ENCODE results near the gene BCAN. TPM values are rescaled to one million over a fixed set of nuclear protein-coding genes. Genes with fewer than 3 reads are reported as not detected.

BCAN gene
- total and polyA plus RNA-seq, 4 donors = 181 to 1,252 (median 607) TPM

DNA sequence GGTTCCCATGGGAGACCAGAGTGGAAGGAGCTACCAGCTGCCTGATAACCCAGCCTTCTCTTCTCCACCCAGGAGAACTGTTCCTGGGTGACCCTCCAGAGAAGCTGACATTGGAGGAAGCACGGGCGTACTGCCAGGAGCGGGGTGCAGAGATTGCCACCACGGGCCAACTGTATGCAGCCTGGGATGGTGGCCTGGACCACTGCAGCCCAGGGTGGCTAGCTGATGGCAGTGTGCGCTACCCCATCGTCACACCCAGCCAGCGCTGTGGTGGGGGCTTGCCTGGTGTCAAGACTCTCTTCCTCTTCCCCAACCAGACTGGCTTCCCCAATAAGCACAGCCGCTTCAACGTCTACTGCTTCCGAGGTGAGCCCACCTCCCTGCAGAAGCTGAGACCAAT lies 6.6 kb downstream of the BCAN start:
- H3K4me3 ChIP-seq (ENCODE audit: low read depth, low read length) = no peak overlapping the region
- 84% methylated on average over 10 of the region's 10 CpGs for WGBS (ENCODE audit: insufficient coverage)
- H3K4me1 ChIP-seq (ENCODE audit: control insufficient read depth, insufficient read depth, low read length) = peaks cover 79% of the 10 kb centered on the region
- no peaks in the 10 kb centered on the region for H3K9me3 ChIP-seq (ENCODE audit: control insufficient read depth, insufficient read depth, low read length)
- H3K36me3 ChIP-seq (ENCODE audit: control insufficient read depth, insufficient read depth, low read length) = peaks cover 76% of the 10 kb centered on the region
- no peak overlapping the region for H3K27ac ChIP-seq (ENCODE audit: low read depth, low read length)
- DNase-seq (ENCODE audit: low read depth in 4 of 6, low spot score in 6 of 6) = no peak
- peaks cover 9% of the 10 kb centered on the region for H3K27me3 ChIP-seq (ENCODE audit: control insufficient read depth, insufficient read depth, low read length)

DNA sequence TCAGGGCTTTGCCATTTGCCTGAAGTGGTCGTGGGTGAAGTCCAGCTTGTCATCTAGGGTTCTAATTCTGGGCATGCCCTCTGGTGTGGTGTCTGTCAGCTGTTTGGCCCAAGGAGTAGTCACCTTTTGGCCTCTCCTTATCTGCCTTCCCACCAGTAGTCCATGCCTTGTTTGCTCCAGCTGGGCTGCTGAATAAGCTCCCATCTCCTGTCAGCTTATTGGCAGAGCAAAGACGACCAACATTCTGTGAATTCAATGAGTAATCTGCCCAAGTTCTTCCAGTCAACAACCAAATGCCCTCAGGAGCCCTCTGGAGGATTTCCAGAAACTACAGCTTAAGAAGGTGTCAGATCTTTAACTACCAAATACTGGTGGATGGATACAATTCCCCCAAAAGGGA lies 7.0 kb downstream of the BCAN start:
- H3K4me3 ChIP-seq (ENCODE audit: low read depth, low read length) = no peak overlapping the region
- no peak overlapping the region for H3K27ac ChIP-seq (ENCODE audit: low read depth, low read length)
- peaks cover 75% of the 10 kb centered on the region for H3K4me1 ChIP-seq (ENCODE audit: control insufficient read depth, insufficient read depth, low read length)
- H3K9me3 ChIP-seq (ENCODE audit: control insufficient read depth, insufficient read depth, low read length) = no peaks in the 10 kb centered on the region
- DNase-seq (ENCODE audit: low read depth in 4 of 6, low spot score in 6 of 6) = no peak
- peaks cover 80% of the 10 kb centered on the region for H3K36me3 ChIP-seq (ENCODE audit: control insufficient read depth, insufficient read depth, low read length)
- WGBS (ENCODE audit: insufficient coverage) = 42% methylated on average over 2 of the region's 2 CpGs
- peaks cover 9% of the 10 kb centered on the region for H3K27me3 ChIP-seq (ENCODE audit: control insufficient read depth, insufficient read depth, low read length)

DNA sequence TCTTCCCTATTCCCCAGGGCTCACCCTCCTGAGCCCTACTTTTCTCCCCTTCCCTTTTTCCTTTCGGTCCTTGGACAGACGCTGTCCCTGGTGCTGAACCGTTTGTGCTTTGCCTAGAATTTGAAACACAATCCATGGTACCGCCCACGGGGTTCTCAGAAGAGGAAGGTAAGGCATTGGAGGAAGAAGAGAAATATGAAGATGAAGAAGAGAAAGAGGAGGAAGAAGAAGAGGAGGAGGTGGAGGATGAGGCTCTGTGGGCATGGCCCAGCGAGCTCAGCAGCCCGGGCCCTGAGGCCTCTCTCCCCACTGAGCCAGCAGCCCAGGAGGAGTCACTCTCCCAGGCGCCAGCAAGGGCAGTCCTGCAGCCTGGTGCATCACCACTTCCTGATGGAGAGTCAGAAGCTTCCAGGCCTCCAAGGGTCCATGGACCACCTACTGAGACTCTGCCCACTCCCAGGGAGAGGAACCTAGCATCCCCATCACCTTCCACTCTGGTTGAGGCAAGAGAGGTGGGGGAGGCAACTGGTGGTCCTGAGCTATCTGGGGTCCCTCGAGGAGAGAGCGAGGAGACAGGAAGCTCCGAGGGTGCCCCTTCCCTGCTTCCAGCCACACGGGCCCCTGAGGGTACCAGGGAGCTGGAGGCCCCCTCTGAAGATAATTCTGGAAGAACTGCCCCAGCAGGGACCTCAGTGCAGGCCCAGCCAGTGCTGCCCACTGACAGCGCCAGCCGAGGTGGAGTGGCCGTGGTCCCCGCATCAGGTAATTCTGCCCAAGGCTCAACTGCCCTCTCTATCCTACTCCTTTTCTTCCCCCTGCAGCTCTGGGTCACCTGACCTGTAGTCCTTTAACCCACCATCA lies 10.4 kb downstream of the BCAN start:
- H3K36me3 ChIP-seq (ENCODE audit: control insufficient read depth, insufficient read depth, low read length) = peaks cover 77% of the 10 kb centered on the region
- H3K4me1 ChIP-seq (ENCODE audit: control insufficient read depth, insufficient read depth, low read length) = peaks cover 77% of the 10 kb centered on the region
- no peak overlapping the region for H3K4me3 ChIP-seq (ENCODE audit: low read depth, low read length)
- WGBS (ENCODE audit: insufficient coverage) = 57% methylated on average over 14 of the region's 16 CpGs
- no peak overlapping the region for H3K27ac ChIP-seq (ENCODE audit: low read depth, low read length)
- H3K9me3 ChIP-seq (ENCODE audit: control insufficient read depth, insufficient read depth, low read length) = no peaks in the 10 kb centered on the region
- peaks cover 5% of the 10 kb centered on the region for H3K27me3 ChIP-seq (ENCODE audit: control insufficient read depth, insufficient read depth, low read length)
- peak in 1 of 6 donors; percentile 64 for DNase-seq (ENCODE audit: low read depth in 4 of 6, low spot score in 6 of 6)

DNA sequence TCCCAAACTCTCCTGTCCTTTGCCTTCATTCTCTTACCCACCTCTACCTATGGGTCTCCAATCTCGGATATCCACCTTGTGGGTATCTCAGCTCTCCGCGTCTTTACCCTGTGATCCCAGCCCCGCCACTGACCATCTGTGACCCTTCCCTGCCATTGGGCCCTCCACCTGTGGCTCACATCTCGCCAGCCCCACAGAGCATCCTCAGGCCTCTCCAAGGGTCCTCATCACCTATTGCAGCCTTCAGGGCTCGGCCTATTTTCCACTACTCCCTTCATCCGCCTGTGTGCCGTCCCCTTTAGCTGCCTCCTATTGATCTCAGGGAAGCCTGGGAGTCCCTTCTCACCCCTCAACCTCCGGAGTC lies 11.1 kb downstream of the BCAN start:
- H3K36me3 ChIP-seq (ENCODE audit: control insufficient read depth, insufficient read depth, low read length) = peaks cover 77% of the 10 kb centered on the region
- no peak for DNase-seq (ENCODE audit: low read depth in 4 of 6, low spot score in 6 of 6)
- 69% methylated on average over 8 of the region's 9 CpGs for WGBS (ENCODE audit: insufficient coverage)
- H3K9me3 ChIP-seq (ENCODE audit: control insufficient read depth, insufficient read depth, low read length) = no peaks in the 10 kb centered on the region
- peaks cover 77% of the 10 kb centered on the region for H3K4me1 ChIP-seq (ENCODE audit: control insufficient read depth, insufficient read depth, low read length)
- H3K27ac ChIP-seq (ENCODE audit: low read depth, low read length) = no peak overlapping the region
- no peak overlapping the region for H3K4me3 ChIP-seq (ENCODE audit: low read depth, low read length)
- peaks cover 5% of the 10 kb centered on the region for H3K27me3 ChIP-seq (ENCODE audit: control insufficient read depth, insufficient read depth, low read length)

DNA sequence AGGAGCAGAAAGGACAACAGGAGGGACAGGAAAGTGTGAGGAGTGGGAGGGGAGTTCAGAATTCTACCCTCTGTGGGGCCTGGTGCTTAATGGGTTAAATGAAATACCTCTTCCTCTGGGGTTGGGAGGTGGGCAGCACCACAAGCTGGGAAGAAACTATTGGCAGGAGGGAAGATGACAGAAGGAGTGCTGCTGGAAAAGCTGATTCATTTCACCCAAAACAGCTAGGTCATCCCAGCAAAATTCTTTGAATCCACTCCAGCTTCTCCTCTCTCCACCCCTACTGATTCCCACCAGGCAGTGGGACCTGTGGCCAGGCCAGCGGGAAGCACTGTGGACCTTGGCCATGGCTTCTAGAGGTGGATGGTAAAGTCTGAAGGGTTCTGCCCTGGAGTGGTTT lies 12.8 kb downstream of the BCAN start:
- Histone ChIP-seq H3K4me1 (ENCODE audit: control insufficient read depth, insufficient read depth, low read length) (peaks cover 85% of the 10 kb centered on the region), H3K36me3 (ENCODE audit: control insufficient read depth, insufficient read depth, low read length) (peaks cover 78% of the 10 kb centered on the region), H3K27me3 (ENCODE audit: control insufficient read depth, insufficient read depth, low read length) (peaks cover 5% of the 10 kb centered on the region), H3K4me3 (ENCODE audit: low read depth, low read length) (no peak overlapping the region), H3K9me3 (ENCODE audit: control insufficient read depth, insufficient read depth, low read length) (no peaks in the 10 kb centered on the region), H3K27ac (ENCODE audit: low read depth, low read length) (no peak overlapping the region)
- no peak for DNase-seq (ENCODE audit: low read depth in 4 of 6, low spot score in 6 of 6)
- no CpG with 5 or more reads among the region's 1 CpG for WGBS (ENCODE audit: insufficient coverage)

DNA sequence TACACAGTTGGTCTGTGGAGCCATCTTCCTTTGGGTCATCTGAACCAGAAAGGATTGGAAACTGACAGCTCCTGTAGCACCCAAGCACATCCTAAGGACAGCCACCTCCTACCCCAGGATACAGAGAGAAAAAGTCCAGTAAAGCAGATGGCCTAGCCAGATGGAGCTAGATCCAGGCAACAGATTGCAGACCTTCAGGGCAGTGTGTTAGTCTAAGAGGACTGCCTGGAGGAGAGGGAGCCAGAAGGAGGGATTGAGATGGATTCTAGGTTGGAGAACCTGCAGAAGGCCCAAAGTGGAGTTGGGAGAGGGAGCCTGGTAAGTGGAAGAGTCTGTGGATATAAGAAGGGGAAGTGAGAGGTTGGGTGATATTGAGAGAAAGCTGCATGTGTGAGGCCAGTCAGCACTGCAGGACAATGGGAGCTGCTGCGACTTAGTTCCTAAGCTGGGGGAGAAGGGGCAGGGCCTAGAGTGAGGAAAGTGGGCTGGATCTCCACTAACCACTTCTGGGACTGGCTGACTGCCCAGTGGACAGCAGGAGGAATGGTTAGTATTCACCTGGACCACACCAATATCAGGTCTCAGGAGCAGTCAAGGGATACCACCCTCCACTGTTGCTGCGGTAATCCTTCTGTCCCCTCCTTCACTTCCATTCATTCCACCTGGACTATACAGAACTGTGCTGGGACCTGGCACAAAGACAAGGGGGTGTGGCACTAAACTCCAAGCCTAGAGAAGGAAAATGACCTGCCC lies 13.4 kb downstream of the BCAN start:
- no peak overlapping the region for H3K4me3 ChIP-seq (ENCODE audit: low read depth, low read length)
- H3K27me3 ChIP-seq (ENCODE audit: control insufficient read depth, insufficient read depth, low read length) = peaks cover 5% of the 10 kb centered on the region
- H3K36me3 ChIP-seq (ENCODE audit: control insufficient read depth, insufficient read depth, low read length) = peaks cover 76% of the 10 kb centered on the region
- H3K9me3 ChIP-seq (ENCODE audit: control insufficient read depth, insufficient read depth, low read length) = no peaks in the 10 kb centered on the region
- no peak for DNase-seq (ENCODE audit: low read depth in 4 of 6, low spot score in 6 of 6)
- H3K4me1 ChIP-seq (ENCODE audit: control insufficient read depth, insufficient read depth, low read length) = peaks cover 91% of the 10 kb centered on the region
- 59% methylated on average over 2 of the region's 2 CpGs for WGBS (ENCODE audit: insufficient coverage)
- H3K27ac ChIP-seq (ENCODE audit: low read depth, low read length) = peak overlapping the region; percentile 37

DNA sequence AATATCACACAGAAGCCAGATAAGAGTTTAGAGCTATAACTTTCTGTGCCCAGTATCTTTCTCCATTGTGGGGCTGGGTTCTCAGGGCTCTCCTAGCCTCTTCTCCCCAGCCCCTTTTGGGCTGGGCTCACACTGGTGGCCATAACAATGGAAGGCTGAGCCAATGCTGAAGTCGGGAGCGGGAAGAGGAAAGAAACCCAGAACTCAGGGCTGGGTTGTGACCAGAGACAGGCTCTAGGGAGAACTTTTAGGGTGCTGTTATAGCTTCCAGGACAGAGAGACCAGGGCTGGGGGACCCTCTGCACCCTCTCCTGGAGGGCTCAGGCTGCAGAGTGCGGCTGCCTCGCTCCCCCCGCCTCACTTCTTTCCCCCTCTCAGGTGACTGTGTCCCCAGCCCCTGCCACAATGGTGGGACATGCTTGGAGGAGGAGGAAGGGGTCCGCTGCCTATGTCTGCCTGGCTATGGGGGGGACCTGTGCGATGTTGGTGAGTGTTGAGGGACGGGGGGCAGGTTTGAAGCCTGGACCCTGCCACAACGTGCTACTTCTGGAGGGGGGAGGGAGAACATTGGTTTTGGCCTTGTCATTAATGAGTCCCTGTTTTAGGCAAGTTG lies 14.1 kb downstream of the BCAN start:
- H3K27me3 ChIP-seq (ENCODE audit: control insufficient read depth, insufficient read depth, low read length) = peaks cover 5% of the 10 kb centered on the region
- 51% methylated on average over 3 of the region's 9 CpGs for WGBS (ENCODE audit: insufficient coverage)
- peaks cover 94% of the 10 kb centered on the region for H3K4me1 ChIP-seq (ENCODE audit: control insufficient read depth, insufficient read depth, low read length)
- H3K9me3 ChIP-seq (ENCODE audit: control insufficient read depth, insufficient read depth, low read length) = no peaks in the 10 kb centered on the region
- no peak for DNase-seq (ENCODE audit: low read depth in 4 of 6, low spot score in 6 of 6)
- H3K36me3 ChIP-seq (ENCODE audit: control insufficient read depth, insufficient read depth, low read length) = peaks cover 75% of the 10 kb centered on the region
- no peak overlapping the region for H3K4me3 ChIP-seq (ENCODE audit: low read depth, low read length)
- H3K27ac ChIP-seq (ENCODE audit: low read depth, low read length) = peak overlapping the region; percentile 76

DNA sequence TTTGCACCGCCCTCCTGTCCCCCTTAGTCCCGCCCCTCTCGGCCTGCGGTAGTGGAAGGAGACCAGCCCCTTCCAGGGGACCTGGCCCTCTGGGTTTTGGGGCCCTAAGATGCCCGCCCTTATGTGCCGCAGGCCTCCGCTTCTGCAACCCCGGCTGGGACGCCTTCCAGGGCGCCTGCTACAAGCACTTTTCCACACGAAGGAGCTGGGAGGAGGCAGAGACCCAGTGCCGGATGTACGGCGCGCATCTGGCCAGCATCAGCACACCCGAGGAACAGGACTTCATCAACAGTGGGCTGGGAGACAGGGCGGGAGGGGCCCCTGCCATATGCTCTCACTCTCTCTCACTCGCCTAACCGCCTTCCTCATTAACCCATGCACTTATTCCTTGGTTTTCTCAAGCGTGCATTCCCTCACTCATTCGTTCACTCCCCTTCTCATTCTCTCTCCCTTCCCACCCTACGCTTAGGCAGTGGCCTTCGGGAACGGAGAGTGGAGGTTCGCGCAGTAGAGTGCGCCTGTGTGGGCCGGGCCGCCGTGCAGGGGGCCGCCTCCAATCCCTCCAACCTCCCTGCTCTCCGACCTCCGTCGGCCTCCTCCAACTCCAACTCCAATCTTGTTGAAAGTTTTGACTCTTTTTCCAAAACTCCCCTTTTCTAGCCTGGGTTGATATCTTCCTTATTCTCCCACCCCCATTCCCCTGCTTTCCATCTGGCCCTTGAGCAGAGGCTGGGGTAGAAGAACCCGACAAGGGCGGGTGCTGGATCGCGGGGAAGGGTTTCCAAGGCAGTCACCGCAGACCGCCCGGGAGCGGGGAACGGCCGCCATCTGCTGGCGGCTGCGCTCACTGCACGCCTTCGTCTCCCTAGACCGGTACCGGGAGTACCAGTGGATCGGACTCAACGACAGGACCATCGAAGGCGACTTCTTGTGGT lies 15.2 kb downstream of the BCAN start:
- Histone ChIP-seq H3K27me3 (ENCODE audit: control insufficient read depth, insufficient read depth, low read length) (peaks cover 5% of the 10 kb centered on the region), H3K4me3 (ENCODE audit: low read depth, low read length) (peak overlapping the region; percentile 28), H3K4me1 (ENCODE audit: control insufficient read depth, insufficient read depth, low read length) (peaks cover 95% of the 10 kb centered on the region), H3K27ac (ENCODE audit: low read depth, low read length) (peak overlapping the region; percentile 76), H3K36me3 (ENCODE audit: control insufficient read depth, insufficient read depth, low read length) (peaks cover 68% of the 10 kb centered on the region), H3K9me3 (ENCODE audit: control insufficient read depth, insufficient read depth, low read length) (no peaks in the 10 kb centered on the region)
- peak in 2 of 6 donors; percentile 88 to 89 for DNase-seq (ENCODE audit: low read depth in 4 of 6, low spot score in 6 of 6)
- WGBS (ENCODE audit: insufficient coverage) = 3% methylated on average over 54 of the region's 54 CpGs
